IMR-90 (cell line): Measurements from ENCODE around the gene RNF217. TPM values are rescaled to one million over a fixed set of nuclear protein-coding genes. Genes with fewer than 3 reads are reported as not detected.

Experiments
- ATAC-seq: fragments of 200-7000 bp; cut with Tn5 transposase; 2 replicates; pipeline ENCODE4 v1.9.1; 2020; ENCODE audit warnings: low read depth, mild to moderate bottlenecking, moderate library complexity
- BruUV-seq: library from RNA; stranded (reverse); fragments of 400-500 nt; replicated peaks from 2 replicates; lab custom pipeline; 2021; lab: Mats Ljungman, UMichigan
- CTCF ChIA-PET: fragments of 300-600 bp; formaldehyde crosslinking; extraction: SDS; loops from one replicate; lab custom pipeline; 2021; ENCODE audit warnings: antibody characterized with exemption; lab: Yijun Ruan, JAX
- POLR2A ChIA-PET: fragments of 300-600 bp; sonication (Branson Sonifier 250); formaldehyde crosslinking; loops from one replicate; lab custom pipeline; 2022; ENCODE audit warnings: antibody characterized with exemption; ENCODE audit not compliant: unreplicated experiment; lab: Charles Lee
- DNase-seq: peaks from one replicate; pipeline ENCODE4 v3.0.0; 2013
- H2AFZ ChIP-seq: replicated peaks from 2 replicates; pipeline ENCODE3; 2013; ENCODE audit warnings: low read length, mild to moderate bottlenecking; ENCODE audit not compliant: poor library complexity
- H2AK5ac ChIP-seq: 2 replicates; pipeline ENCODE4 v1.6.1; 2013; ENCODE audit warnings: low read depth, low read length, inconsistent platforms
- H2AK9ac ChIP-seq: replicated peaks from 2 replicates; pipeline ENCODE3; 2013; ENCODE audit warnings: mild to moderate bottlenecking, low read depth, low read length, moderate library complexity; ENCODE audit not compliant: poor library complexity
- H2BK120ac ChIP-seq: 2 replicates; pipeline ENCODE4 v1.6.1; 2013; ENCODE audit warnings: low read depth, low read length, inconsistent platforms
- H2BK15ac ChIP-seq: 3 replicates; pipeline ENCODE4 v1.6.1; 2013; ENCODE audit warnings: low read depth, low read length, inconsistent platforms
- H2BK20ac ChIP-seq: 2 replicates; pipeline ENCODE4 v1.6.1; 2013; ENCODE audit warnings: low read depth, mild to moderate bottlenecking, inconsistent platforms, low read length, moderate library complexity
- H2BK5ac ChIP-seq: 2 replicates; pipeline ENCODE4 v1.6.1; 2013; ENCODE audit warnings: mild to moderate bottlenecking, low read depth, low read length, inconsistent platforms; ENCODE audit not compliant: poor library complexity, severe bottlenecking
- H3K14ac ChIP-seq: replicated peaks from 2 replicates; pipeline ENCODE4 v1.6.1; 2013; ENCODE audit warnings: low read depth, low read length, inconsistent platforms
- H3K18ac ChIP-seq: 2 replicates; pipeline ENCODE4 v1.6.1; 2013; ENCODE audit warnings: low read depth, low read length, control low read depth
- H3K23ac ChIP-seq: 2 replicates; pipeline ENCODE4 v1.6.1; 2013; ENCODE audit warnings: low read depth, low read length, inconsistent platforms
- H3K27ac ChIP-seq: 2 replicates; pipeline ENCODE4 v1.5.1; 2013; ENCODE audit warnings: mild to moderate bottlenecking, control low read depth, low read length; ENCODE audit not compliant: insufficient read depth
- H3K27me3 ChIP-seq: 2 replicates; pipeline ENCODE4 v1.6.1; 2013; ENCODE audit warnings: low read length; ENCODE audit not compliant: control insufficient read depth, insufficient read depth
- H3K36me3 ChIP-seq: 2 replicates; pipeline ENCODE4 v1.6.1; 2013; ENCODE audit warnings: low read length, mixed read lengths; ENCODE audit not compliant: control insufficient read depth, insufficient read depth
- H3K4ac ChIP-seq: 2 replicates; pipeline ENCODE4 v1.6.1; 2013; ENCODE audit warnings: low read depth, low read length, inconsistent platforms
- H3K4me1 ChIP-seq: 2 replicates; pipeline ENCODE4 v1.6.1; 2013; ENCODE audit warnings: low read length, mixed read lengths; ENCODE audit not compliant: control insufficient read depth, insufficient read depth
- H3K4me2 ChIP-seq: 2 replicates; pipeline ENCODE4 v1.6.1; 2013; ENCODE audit warnings: low read depth, mild to moderate bottlenecking, control low read depth, low read length, moderate library complexity
- H3K4me3 ChIP-seq: 2 replicates; pipeline ENCODE4 v1.5.1; 2013; ENCODE audit warnings: low read depth, mild to moderate bottlenecking, control low read depth, low read length, moderate library complexity; ENCODE audit not compliant: insufficient read depth
- H3K56ac ChIP-seq: 2 replicates; pipeline ENCODE4 v1.6.1; 2013; ENCODE audit warnings: low read length, inconsistent platforms; ENCODE audit not compliant: insufficient read depth; ENCODE audit errors: extremely low read depth
- H3K79me1 ChIP-seq, 2 experiments: 2 replicates each; pipeline ENCODE4 v1.6.1; 2013; ENCODE audit warnings: low read length in 2 of 2, inconsistent platforms in 1 of 2, low read depth in 1 of 2
- H3K9ac ChIP-seq: 2 replicates; pipeline ENCODE4 v1.6.1; 2013; ENCODE audit warnings: low read depth, low read length, control low read depth
- H3K9me1 ChIP-seq: 2 replicates; pipeline ENCODE4 v1.6.1; 2013; ENCODE audit warnings: low read length, inconsistent platforms; ENCODE audit not compliant: insufficient read depth
- H3K9me3 ChIP-seq: 2 replicates; pipeline ENCODE4 v1.6.1; 2013; ENCODE audit warnings: low read length; ENCODE audit not compliant: control insufficient read depth, insufficient read depth
- H4K20me1 ChIP-seq: 2 replicates; pipeline ENCODE4 v1.6.1; 2013; ENCODE audit warnings: low read length, inconsistent platforms; ENCODE audit not compliant: insufficient read depth
- H4K5ac ChIP-seq: 2 replicates; pipeline ENCODE4 v1.6.1; 2013; ENCODE audit warnings: mild to moderate bottlenecking, low read depth, low read length, control low read depth
- H4K8ac ChIP-seq, 2 experiments: 2 replicates each; pipeline ENCODE4 v1.6.1; 2013; ENCODE audit warnings: low read depth in 2 of 2, low read length in 2 of 2, control low read depth in 1 of 2, inconsistent platforms in 1 of 2
- H4K91ac ChIP-seq: 2 replicates; pipeline ENCODE4 v1.6.1; 2013; ENCODE audit warnings: low read depth, low read length, inconsistent platforms; ENCODE audit not compliant: insufficient read depth
- POLR2A ChIP-seq: IDR thresholded peaks from 2 replicates; pipeline ENCODE4 v1.6.1; 2012; ENCODE audit warnings: mild to moderate bottlenecking, low read depth, low read length
- RFX5 ChIP-seq: IDR thresholded peaks from 2 replicates; pipeline ENCODE4 v1.8.0; 2012; ENCODE audit warnings: low read depth, mild to moderate bottlenecking, low read length, moderate library complexity
- SMC3 ChIP-seq: fragments of 150-350 bp; IDR thresholded peaks from 2 replicates; pipeline ENCODE4 v1.6.1; 2016; ENCODE audit warnings: low read depth, mild to moderate bottlenecking, antibody characterized with exemption, low read length, moderate library complexity
- WGBS, 2 experiments: methylation state at CpG; one replicate each; pipeline versions ENCODE4 v1.1.5 to v1.1.7; 2013; ENCODE audit warnings: missing lambda C conversion rate in 2 of 2; ENCODE audit not compliant: insufficient read length in 1 of 2; ENCODE audit errors: extremely low coverage in 2 of 2; 5-methylcytosine and 5-hydroxymethylcytosine counted together
- dilution Hi-C: fragments of 300-500 bp; cut with HindIII; formaldehyde crosslinking; loops from one replicate; pipeline ENCODE4 v1.14.3; 2018; ENCODE audit warnings: low sequenced_read_pairs; ENCODE audit not compliant: unreplicated experiment
- in situ Hi-C: fragments of 300-500 bp; cut with MboI; formaldehyde crosslinking; loops from 3 replicates; pipeline ENCODE4 v1.14.3; 2019; ENCODE audit warnings: low sequenced_read_pairs, inconsistent platforms, mixed read lengths
- intact Hi-C: fragments of 100-400 bp; cut with micrococcal nuclease; formaldehyde crosslinking; loops from 2 replicates; pipeline ENCODE4 v1.10.0; 2022
- polyA plus RNA-seq, 3 experiments: library from polyadenylated mRNA; depleted of rRNA; stranded (reverse); fragments of >200 nt; gene quantifications; 2 replicates each; pipeline ENCODE4 v1.2.3, GENCODE V29; 2012; ENCODE audit warnings: low replicate concordance in 1 of 3
- total RNA-seq: library from RNA; depleted of rRNA; stranded (reverse); fragments of >200 nt; gene quantifications from 2 replicates; pipeline ENCODE4 v1.2.3, GENCODE V29; 2012

RNF217 gene
- total and polyA plus RNA-seq, 2 of the 4 experiments (the other 2 are of a cell fraction): 11.7 to 20.4 TPM

DNA sequence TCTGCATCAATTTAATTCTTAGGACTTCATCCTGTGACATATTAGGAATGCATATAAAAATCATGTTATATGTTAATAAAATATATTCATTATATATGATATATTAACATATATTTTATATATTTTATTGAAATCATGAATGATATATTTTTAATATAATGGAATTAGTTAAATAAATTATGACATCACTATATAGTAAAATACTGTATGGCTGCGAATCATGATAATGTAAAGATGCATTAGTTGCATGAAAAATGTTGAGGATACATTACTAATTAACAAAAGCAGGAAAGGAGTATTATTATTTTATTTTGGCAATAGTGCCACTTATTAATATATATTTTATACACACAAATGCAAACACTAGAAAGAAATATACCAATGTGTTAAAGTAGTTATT lies 8.4 kb upstream of the RNF217 start:
- H3K9ac ChIP-seq: no peak overlapping the region
- DNase-seq: no peak
- dilution Hi-C loops: no loop called here

More for the DNA sequence above, 8.4 kb upstream of the RNF217 start:
- Histone ChIP-seq H2BK5ac (no peak overlapping the region), H4K8ac (no peak overlapping the region), H3K79me1 (peaks cover 10 to 22% of the 10 kb centered on the region in 2 experiments; a peak in 3 of 4 replicates), H4K91ac (no peak overlapping the region), H3K18ac (no peak overlapping the region), H2BK15ac (no peak overlapping the region), H3K36me3 (no peaks in the 10 kb centered on the region), H3K27ac (no peak overlapping the region), H3K14ac (no peak overlapping the region), H4K5ac (no peak overlapping the region), H3K23ac (no peak overlapping the region), H3K9me3 (no peaks in the 10 kb centered on the region), H2AFZ (no peak overlapping the region), H2AK9ac (no peak overlapping the region), H2BK20ac (no peak overlapping the region), H3K56ac (no peak overlapping the region), H3K9me1 (peaks cover 11% of the 10 kb centered on the region; the same call in 1 of the 2 replicates), H3K4me3 (no peak overlapping the region), H4K20me1 (peaks cover 18% of the 10 kb centered on the region), H3K4me1 (peaks cover 4% of the 10 kb centered on the region; the same call in 1 of the 2 replicates), H3K4me2 (no peak overlapping the region), H2AK5ac (no peak overlapping the region), H3K4ac (no peak overlapping the region), H3K27me3 (no peaks in the 10 kb centered on the region), H2BK120ac (no peak overlapping the region)
- POLR2A ChIA-PET: no interaction called here
- WGBS, 2 experiments: no CpG with 5 or more reads among the region's 1 CpG
- BruUV-seq: no TSS peak
- CTCF ChIA-PET: no interaction called here
- in situ Hi-C loops: loop anchor here (25.0 kb wide), 1 partner anchor 158 kb away; no protein-coding TSS in a partner anchor
- intact Hi-C loops: no loop called here
- no peak for ATAC-seq
- TF ChIP-seq RFX5 (no peak), POLR2A (no peak), SMC3 (no peak)
